Cerebellar nuclear complex (tissue), 1 donor: ENCODE results near the gene NELL1.

Experiments
- DNase-seq, 2 experiments: peaks; one replicate each; lab custom pipeline; 2025; lab: John Stamatoyannopoulos, UW

NELL1 gene

GRCh38 chr11:21415606-21416005, 746.2 kb downstream of the NELL1 start:
- no peak for DNase-seq

GRCh38 chr11:21421711-21422329, 752.4 kb downstream of the NELL1 start:
- no peak for DNase-seq

DNA sequence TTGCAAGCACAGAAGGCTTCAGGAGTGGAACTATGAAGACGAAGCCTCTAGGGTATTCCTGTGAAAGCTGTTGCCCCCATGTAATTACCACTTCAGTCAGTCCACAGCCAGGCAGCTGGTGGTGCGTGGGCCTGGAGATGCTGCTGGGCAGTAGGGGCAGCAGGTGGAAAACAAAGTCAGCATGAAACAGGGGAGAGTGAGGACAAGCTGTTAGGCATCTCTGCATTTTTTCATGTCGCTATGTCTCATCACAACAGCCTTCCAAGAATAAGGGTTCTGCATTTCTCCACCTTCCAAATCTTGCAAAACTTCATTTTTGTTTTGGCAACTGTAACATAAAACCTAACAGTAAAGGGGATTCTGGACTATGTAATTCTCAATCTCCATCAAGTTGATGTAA, 757.5 kb downstream of the NELL1 start:
- no peak for DNase-seq

DNA sequence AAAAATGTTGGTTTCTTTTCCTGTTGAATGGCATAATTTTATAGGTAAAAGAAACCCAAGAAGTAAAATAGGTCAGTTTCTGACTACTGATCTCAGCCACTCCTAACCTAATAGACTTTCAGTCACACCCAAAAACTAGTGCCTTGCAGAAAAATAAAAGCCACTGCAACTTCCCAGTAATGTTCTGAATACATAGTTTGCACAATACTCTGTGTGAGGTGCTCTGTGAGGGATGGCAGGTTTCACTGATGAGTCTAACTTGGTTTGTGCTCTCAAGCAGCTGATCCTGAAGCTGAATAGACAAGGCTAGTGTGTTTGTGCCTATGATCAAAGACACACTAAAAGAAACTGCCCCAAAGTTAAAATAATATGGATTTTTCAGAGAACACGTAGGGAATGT, 758.3 kb downstream of the NELL1 start:
- no peak for DNase-seq

- no peak for DNase-seq
Measured at GRCh38 chr11:21428796-21429195, 759.4 kb downstream of the NELL1 start.

- DNase-seq = no peak
Measured at GRCh38 chr11:21429401-21429800, 760.0 kb downstream of the NELL1 start.

DNA sequence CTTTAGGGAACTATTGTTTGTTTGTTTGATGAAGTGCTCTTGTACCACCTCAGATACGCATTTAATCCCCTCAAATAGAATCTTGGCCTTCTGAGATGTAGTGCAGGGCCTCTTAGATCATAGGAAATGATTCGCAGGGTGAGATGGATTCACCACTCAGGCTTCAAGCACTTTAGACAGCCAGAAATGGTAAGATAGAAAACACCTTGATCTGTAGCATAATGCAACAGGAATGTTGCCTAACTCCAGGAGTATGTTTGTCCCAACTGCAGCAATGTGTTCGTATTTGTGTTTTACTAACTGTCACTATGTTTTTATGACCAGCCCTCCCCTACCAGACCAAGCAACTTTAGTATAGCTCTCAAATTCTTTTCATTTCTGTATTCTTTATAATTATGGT, 761.2 kb downstream of the NELL1 start:
- DNase-seq = no peak

GRCh38 chr11:21446939-21447590, 777.7 kb downstream of the NELL1 start:
- DNase-seq = no peak

DNA sequence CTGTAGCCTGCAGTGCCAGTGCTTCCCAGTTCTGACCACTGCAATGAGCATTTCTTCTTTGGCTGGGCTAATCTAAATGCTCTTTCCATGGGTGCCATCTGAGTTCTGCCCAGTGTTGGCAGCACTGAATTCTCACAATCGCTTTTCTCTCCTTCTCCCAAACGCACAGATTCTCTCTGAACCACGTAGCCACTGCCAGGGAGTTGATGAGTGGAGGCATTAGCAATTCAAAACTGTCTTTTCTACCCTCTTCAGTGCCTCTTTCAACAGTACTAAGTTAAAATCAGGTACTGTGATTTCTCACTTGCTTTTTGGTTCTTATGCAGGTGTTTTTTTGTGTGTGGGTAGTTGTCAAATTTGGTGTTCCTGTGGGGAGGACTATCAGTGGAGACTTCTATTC, 778.5 kb downstream of the NELL1 start:
- DNase-seq = no peak

DNA sequence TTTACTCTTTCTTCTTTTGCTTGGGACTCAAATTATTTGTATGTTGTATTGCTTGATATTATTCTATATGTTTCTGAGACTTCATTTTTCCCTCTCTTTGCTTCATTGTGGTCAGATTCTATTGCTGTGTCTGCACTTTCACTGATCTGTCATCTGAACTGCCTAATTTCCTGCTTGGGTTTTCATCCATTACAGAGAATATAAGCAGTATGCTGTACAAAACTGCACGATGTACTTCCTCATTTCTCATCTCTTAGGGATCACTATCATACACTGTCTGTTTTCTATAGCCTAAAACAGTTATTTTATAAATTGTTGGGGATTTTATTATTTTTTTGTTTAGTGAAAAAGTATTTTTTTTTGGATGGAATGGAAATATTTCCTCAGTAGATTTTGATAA, 786.8 kb downstream of the NELL1 start:
- DNase-seq = no peak

- no peak for DNase-seq
Measured at GRCh38 chr11:21460082-21460481, 790.7 kb downstream of the NELL1 start.

DNA sequence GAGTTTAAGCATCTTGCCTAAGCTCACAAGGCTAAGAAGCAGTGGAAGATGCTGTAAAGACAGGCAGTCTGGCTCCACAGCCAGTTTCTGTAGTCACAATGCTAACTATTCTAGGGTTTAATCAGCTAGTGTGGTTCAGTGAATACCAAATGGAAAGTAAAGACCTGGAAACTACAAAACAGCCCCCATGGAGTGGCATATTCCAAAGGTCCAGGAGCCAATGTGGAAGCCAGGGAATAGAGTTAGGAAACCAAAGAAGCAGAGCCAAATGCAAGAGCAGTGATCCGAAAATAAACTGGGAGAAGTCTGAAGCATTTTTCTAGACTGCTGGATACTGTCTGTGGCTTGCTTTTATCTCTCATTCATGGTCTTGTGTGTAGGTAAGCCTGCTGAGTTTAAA, 792.3 kb downstream of the NELL1 start:
- no peak for DNase-seq

DNA sequence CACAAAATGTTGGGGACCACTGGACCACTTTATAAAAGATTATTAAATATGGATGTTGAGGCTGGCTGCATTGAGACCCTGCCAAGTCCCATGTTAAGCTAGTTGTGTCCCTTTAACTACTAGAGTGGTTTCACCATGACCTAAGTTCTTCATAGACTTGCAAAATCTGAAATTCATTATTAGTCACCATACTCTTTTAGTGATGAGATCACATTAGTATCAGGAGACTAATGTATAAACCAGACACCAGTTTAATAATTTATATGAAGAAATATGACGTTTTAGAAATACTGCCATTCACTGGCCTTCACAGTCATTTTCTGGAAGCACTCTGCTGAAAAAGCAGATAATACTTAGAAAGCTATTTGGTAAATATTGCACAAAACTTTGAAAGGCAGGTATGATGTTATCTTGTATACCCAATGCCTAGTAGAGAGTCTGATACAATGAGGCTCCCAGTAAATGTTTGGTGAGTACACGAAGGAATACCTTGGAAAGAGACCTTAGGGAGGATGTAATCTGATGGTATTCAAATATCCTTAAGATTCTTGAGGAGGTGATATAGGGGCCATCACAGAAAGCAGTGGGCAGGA, 795.3 kb downstream of the NELL1 start:
- DNase-seq = no peak

- no peak for DNase-seq
Measured at GRCh38 chr11:21465203-21465602, 795.8 kb downstream of the NELL1 start.

- DNase-seq = no peak
Measured at GRCh38 chr11:21465920-21466319, 796.5 kb downstream of the NELL1 start.

- no peak for DNase-seq
Measured at GRCh38 chr11:21470521-21470920, 801.1 kb downstream of the NELL1 start.

DNA sequence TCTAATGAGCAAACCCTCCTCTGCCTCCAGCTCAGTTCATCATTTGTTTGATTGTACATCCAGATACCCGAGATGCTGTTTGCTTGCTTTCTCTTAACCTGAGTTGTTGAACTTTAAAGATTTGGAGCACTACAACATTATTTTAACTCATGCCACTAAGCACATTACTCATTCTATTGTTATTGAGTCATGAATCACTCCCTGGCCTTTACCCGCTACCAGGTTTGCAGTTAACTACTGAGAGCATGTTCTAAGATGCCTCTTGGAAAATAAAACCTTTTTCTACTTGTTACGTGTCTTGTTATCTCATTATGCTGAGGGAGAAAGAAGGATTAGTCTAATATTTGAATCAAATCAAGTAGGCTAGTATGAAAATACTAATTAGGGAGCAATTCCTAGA, 802.9 kb downstream of the NELL1 start:
- DNase-seq = no peak

- no peak for DNase-seq
Measured at GRCh38 chr11:21474529-21474928, 805.1 kb downstream of the NELL1 start.

DNA sequence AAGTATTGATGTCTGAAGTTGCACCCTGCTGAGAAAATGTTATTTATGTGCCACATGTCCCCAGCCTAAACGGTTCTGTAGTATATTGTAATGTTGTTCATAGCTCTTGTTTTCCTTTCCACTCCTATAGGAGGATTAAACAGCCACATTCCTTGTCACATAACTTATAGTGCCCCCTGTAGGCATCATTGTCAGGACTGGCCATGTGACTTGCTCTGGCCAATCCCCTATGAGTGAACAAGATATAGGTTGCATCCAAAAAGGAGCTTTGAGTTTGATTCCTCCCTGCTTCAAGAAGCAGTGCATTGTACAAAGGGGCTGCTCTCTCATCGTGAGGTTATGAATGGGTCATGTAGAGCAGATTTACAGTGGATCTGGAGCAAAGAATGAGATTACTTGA, 805.9 kb downstream of the NELL1 start:
- no peak for DNase-seq

DNA sequence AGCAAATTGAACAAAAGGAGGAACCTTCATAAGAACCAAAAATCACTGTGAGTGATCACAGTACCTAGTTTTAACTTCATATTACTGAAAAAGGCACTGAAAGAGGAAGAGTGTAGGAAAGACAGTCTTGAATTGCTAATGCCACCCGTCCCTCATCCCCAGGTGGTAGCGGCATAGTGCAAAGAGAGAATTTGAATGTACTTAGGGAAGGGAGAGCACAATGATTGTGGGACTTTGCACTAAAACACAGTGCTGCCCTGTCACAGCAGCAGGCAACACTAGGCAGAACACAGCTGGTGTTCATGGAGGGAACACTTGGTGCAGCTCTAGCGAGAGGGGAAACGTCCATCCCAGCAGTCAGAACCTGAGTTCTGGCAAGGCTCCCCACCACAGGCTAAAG, 807.2 kb downstream of the NELL1 start:
- DNase-seq = no peak

GRCh38 chr11:21480240-21480639, 810.9 kb downstream of the NELL1 start:
- no peak for DNase-seq

- no peak for DNase-seq
Measured at GRCh38 chr11:21481255-21481654, 811.9 kb downstream of the NELL1 start.

GRCh38 chr11:21484039-21484438, 814.7 kb downstream of the NELL1 start:
- DNase-seq = no peak

GRCh38 chr11:21485006-21485405, 815.6 kb downstream of the NELL1 start:
- DNase-seq = no peak
